Measurements from ENCODE around the gene SNX7.

- TF ChIP-seq EZH2 (IDR thresholded peaks at IDR 0.05; ENCODE audit: borderline replicate concordance, insufficient read depth, low read depth, low read length, poor library complexity, severe bottlenecking) (no peak), CTCF (IDR thresholded peaks at IDR 0.05) (no peak)
Measured at GRCh38 chr1:98739762-98740161, 78.2 kb downstream of the SNX7 start.
